Hypothalamus (tissue), 51 donors: ENCODE measurements around the gene TRIM8.
"Not testable (repeated sequence)": the region's sequence is repeated elsewhere in the genome, so short reads cannot be mapped to it uniquely, and the experiment has no call there.

ENCODE experiments used
- DNase-seq, 51 donors: peaks; one replicate each; lab custom pipeline; 2025; lab: John Stamatoyannopoulos, UW

The TRIM8 gene

DNA sequence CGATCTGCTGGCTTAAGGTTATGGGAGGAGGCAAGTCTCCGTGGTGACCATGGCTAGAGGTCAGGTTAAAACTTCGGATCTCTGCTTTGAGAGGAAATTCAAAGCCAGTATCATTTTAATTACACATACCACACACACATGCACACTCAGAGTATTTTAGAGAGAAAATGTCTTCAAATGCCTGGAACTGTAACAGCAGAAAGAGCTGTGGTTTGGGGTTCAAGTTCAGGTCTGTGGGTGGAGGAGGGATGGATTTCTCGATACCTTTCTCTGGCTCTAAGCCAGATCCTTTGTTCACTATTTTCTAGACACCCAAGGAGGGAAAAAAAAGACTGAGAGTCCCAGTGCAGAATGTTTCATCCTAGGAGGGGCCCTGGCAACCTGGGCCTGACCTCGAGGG is 37.4 kb downstream of the TRIM8 start:
- no peak for DNase-seq

DNA sequence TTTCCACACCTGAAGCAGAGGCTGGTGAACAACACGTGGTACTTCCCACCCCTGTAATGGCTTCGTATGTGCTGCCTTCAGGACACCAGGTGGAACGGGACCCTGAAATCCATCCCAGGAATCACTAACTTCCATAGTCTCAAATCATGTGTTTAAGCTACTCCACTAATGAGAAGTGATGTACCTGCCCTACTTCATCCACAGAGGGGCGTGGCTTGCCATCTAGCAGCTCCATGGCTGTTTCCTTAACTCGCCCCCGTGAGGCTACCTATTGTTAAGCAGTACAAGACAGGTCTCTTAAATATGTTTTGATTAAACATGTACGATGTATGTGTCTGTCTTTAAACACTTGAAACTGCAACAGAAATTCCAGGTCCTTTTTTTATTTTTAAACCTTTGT is 38.1 kb downstream of the TRIM8 start:
- peak in 1 of 51 donors; percentile 2 for DNase-seq

DNA sequence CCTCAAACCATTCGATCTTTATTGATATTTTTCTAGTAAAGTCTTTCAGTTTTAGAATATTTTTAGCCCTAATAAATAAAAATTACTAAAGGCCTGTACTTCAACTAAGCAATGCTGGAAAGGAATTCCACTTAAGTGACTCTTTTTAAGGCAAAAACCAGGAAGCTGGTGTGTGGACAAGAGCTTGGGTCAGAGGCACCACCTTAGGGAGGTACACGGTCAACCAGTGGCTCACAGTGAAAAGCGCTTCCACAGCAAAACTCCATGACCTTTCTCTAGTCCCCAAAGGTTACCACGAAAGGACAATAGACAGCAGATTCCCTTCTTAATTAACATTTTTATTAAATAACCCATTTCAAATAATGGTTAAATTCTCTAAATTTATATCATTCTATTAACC is 38.7 kb downstream of the TRIM8 start:
- no peak for DNase-seq

DNA sequence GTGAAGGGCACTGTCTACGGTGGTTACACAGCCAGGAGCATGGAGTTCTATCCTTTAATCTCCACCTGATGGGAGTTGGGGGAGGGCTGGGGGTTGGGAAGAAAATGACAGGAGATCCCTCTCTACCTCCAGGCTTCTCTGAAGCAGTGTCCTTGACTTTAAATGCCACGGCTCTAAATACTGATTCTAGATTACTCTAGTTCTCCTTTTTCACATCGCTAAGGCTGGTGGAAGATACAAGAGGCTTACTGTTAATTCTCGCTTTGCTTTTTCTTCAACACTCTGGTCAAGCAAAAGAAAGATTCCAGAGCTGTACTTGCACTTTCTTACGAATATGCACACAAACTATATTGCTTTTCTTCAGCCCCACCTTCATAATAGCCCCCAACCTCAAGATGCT is 39.5 kb downstream of the TRIM8 start:
- DNase-seq, result no peak

DNA sequence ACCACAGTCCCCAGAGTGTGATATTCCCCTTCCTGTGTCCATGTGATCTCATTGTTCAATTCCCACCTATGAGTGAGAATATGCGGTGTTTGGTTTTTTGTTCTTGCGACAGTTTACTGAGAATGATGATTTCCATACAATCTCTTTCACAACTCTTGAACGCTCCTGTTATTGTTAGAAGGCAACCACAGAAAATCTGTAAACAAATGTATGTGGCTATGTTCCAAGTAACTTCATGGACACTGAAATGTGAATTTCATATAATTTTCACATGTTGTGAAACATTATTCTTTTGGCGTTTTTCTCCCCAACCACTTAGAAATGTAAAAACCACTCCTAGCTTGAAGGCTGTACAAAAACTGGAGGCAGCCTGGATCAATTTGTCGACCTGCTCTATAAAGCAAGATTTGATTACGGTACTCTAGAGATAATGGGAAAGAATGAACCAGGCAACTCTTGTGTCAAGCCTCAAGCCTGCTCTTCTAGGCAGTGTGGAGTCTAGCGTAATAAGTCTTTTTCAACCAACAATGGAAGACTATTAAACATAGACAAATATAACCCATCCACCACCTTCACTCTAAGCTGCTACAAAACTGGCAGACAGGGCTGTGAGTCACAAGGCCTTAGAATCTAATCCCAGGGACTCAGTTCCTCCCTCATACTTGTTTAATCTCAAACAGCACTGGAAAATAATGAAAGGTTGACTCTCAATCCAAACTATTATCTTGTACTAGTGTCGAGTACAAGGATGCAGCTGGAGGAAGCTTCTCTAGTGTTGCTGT is 47.2 kb downstream of the TRIM8 start:
- DNase-seq, result no peak

DNA sequence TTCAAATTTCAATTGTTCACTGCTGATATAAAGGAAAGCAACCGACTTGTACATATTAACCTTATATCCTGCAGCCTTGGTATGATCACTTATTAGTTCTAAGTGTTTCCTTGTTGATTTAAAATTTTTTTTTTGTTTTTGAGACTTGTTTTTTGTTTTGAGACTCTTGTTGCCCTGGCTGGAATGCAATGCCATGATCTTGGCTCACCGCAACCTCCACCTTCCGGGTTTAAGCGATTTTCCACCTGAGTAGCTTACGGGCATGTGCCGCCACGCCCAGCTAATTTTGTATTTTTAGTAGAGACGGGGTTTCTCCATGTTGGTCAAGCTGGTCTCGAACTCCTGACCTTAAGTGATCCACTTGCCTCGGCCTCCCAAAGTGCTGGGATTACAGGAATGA is 51.1 kb downstream of the TRIM8 start:
- DNase-seq, result not testable (repeated sequence)

DNA sequence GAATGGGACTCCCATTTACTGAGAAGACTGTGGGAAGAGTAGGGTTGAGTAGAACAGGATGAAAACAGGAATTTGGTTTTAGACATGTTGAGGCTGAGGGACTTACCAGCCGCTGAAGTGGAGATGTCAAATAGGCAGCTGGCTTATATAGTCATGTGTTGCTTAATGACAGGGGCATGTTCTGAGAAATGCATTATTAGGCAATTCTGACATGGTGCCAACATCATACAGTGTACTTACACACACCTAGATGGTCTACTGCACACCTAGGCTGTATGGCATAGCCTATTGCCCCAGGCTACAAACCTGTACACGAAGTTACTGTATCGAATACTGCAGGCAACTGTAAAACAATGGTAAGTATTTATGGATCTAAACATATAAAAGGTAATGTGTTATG is 52.5 kb downstream of the TRIM8 start:
- DNase-seq, result no peak

DNA sequence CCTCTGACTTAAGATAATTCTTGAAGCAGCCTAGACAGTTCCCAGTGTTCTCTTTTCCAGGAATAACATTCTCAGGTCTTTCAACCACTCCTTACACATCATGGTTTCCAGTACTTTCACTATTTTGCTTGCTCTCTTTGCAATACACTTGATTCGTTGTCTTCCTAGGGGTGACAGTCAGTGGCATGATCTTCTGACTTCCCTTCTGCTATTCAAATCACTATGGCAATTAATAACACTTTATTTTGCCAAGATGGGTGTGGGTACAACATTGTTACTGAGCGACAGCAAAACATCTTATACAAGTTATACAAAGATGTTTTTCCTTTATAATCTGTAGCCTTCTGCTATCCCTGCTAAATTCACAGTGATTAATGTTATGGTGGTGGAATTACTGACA is 54.6 kb downstream of the TRIM8 start:
- DNase-seq, result no peak

DNA sequence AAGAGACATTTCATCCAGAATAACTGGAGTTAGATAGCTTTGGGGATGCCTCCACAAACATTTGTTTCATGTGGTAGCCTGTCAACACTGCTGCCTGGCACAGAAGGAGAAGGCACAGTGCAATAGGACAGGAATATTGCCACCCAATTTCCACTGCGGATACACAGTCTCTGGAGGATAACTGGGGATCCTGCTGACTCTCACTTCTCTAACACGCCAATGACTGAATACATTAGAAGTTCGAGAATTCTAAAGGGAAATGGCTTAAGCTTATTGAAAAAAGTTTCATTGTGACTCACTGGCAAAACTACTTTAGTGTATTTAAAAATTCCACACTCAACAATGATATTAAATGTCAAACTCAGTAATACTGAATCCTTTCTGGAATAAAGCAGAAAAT is 57.0 kb downstream of the TRIM8 start:
- DNase-seq, result no peak

DNA sequence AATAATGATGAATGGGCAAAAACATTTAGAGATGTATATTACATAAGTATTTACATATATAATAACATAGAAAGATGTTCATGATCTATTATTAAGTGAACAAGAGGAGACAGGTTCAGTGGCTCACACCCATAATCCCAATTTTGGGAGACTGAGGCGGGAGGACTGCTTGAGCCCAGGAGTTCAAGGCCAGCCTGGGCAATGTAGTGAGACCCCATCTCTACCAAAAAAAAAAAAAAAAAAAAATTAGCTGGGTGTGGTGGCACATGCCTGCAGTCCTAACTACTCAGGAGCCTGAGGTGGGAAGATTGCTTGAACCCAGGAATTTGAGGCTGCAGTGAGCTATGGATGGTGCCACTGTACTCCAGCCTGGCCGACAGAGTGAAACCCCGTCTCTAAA is 57.5 kb downstream of the TRIM8 start:
- no peak for DNase-seq

DNA sequence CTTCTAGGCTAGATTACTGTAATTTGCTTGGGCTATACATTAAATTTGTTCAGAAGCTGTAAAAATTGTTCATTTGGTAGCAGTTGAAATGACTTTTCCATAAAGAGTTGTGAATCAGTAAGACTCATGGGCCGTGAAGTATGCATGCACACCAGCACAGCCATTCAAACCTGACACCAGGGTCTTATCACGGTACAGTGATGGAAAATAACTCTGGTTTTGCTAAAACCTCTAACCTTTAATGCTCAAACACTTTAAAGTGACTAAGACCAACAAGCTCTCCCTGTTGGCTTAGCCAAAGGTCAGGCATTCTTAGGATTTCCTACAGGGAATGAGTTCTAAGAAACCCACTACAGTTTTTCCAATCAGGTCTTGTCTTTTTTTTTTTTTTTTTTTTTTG is 58.5 kb downstream of the TRIM8 start:
- no peak for DNase-seq

DNA sequence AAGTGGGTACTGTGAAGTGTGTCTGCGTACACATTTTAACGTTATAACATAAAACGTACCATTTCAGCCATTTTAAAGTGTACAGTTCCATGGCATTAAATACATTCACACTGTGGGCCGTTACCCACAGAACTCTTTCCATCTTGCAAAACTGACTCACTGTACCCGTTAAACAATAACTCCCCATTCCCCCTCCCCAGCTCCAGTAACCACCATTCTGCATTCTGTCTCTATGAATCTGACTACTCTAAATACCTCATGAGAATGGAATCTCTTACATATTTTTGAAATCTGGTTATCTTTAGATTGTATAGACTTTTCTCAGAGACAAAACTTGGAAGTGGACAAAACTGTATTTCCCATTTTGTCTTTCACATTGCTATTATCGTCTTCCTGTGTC is 60.6 kb downstream of the TRIM8 start:
- DNase-seq, result no peak

DNA sequence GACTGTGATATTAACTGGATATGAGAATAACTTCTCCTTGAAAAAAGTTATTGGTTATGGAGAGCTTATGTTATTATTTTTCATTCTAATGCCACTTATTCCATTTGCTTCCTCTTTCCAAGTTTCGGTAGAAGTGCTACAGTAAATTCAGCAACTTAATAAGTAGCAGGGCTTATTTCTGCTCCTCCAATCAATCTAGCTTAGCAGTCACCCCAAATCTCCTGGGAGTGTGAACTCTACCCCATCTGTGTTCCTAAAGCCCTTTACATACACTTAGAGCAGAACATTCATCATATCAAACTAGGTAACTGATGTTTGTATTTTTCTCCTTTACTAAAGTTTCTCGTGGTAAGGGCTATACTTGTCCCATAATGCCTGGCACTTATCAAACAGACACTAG is 61.3 kb downstream of the TRIM8 start:
- DNase-seq, result no peak
